Hypothalamus (tissue), 51 donors: Measurements from ENCODE around the gene PDE3B.
"Not testable (repeated sequence)": the region's sequence is repeated elsewhere in the genome, so short reads cannot be mapped to it uniquely, and the experiment has no call there.

Source experiments
- DNase-seq, 51 donors: peaks; one replicate each; lab custom pipeline; 2025; lab: John Stamatoyannopoulos, UW

Gene PDE3B

GRCh38 chr11:14741195-14741594, 97.6 kb downstream of the PDE3B start:
- DNase-seq = no peak

DNA sequence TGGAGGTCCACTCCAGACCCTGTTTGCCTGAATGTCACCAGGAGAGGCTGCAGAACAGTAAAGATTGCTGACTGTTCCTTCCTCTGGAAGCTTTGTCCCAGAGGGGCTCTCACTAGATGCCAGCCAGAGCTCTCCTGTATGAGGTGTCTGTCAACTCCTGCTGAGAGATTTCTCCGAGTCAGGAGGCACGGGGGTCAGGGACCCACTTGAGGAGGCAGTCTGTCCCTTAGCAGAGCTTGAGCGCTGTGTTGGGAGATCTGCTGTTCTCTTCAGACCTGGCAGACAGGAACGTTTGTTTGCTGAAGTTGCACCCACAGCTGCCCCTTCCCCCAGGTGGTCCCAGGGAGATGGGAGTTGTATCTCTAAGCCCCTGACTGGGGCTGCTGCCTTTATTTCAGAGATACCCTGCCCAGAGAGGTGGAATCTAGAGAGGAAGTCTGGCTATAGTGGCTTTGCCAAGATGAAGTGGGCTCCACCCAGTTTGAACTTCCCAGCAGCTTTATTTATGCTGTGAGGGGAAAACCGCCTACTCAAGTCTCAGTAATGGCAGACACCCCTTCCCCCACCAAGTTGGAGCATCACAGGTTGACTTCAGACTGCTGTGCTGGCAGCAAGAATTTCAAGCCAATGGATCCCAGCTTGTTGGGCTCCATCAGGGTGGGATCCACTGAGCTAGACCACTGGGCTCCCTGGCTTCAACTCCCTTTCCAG, 99.4 kb downstream of the PDE3B start:
- DNase-seq = no peak

DNA sequence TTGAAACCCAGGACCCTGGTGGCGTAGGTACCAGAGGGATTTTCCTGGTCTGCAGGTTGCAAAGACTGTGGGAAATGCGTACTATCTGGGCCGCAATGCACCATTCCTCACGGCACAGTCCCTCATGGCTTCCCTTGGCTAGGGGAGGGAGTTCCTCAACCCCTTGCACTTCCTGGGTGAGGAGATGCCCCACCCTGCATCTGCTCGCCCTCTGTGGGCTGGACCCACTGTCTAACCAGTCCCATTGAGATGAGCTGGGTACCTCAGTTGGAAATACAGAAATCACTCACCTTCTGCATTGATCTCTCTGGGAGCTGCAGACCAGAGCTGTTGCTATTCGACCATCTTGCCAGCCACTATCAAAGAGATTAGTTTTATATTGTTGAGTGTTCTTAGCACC, 100.1 kb downstream of the PDE3B start:
- not testable (repeated sequence) for DNase-seq

DNA sequence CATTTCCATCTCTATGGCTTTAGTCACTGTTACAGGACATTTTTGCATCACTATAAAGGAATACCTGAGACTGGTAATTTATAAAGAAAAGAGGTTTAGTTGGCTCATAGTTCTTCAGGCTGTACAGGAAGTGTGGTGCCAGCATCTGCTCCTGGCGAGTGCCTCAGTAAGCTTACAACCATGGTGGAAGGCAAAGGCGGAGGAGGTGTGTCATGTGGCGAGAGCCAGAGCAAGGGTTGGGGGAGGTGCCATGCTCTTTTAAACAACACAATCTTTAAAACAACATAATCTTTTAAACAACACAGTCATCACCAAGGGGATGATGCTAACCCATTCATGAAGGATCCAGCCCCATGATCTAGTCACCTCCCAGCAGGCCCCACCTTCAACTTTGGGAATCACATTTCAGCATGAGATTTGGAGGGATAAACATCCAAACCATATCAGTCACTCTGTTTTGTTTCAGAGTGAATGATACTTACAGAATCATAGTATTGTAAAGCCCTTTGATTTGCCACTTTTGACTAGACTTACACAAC, 103.3 kb downstream of the PDE3B start:
- no peak for DNase-seq

GRCh38 chr11:14748090-14748489, 104.5 kb downstream of the PDE3B start:
- no peak for DNase-seq

GRCh38 chr11:14750911-14751310, 107.3 kb downstream of the PDE3B start:
- no peak for DNase-seq

- no peak for DNase-seq
Observed at GRCh38 chr11:14751975-14752407, 108.4 kb downstream of the PDE3B start.

- DNase-seq = no peak
Observed at GRCh38 chr11:14755140-14755539, 111.5 kb downstream of the PDE3B start.

DNA sequence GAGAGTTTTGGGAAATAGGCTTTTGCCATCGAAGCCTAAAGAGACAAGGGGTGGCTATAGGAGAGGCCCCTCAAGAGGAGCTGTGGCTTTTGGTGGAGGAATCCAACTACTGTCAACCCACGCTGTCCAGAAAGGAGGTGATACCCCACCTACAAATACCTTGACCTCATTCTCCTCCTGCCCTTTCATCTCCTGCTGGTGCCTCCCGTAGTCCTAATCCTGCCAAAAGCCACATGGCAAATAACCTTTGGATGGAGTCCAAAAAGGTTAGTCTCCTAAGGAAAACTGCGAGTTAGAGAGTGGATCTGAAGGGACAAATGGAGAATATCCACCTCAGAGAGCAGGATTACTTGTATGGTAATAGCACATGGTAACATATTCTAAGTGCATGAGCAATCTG, 112.7 kb downstream of the PDE3B start:
- no peak for DNase-seq

DNA sequence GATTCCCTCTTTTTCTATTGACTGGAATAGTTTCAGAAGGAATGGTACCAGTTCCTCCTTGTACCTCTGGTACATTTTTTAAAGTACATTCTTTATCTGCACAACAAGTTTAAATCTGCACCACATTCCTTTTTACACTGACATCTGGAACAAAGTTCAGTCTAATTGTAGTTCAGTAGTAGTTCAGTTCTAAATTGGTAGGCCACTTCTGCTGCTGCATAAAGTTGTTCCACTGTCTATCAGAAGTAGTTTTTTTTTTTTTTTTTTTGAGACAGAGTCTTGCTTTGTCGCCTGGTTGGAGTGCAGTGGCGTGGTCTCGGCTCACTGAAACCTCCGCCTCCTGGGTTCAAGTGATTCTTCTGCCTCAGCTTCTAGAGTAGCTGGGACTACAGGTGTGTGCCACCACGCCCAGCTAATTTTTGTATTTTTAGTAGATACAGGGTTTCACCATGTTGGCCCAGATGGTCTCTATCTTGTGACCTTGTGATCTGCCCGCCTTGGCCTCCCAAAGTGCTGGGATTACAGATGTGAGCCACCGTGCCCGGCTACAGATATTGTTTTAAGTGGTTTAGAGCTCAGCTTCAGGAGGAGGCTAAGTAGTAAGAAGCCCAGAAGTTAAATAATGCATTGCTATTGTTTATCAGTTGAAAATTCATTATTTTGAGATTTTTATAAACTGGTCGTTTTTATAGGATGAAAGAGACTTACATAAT, 115.9 kb downstream of the PDE3B start:
- not testable (repeated sequence) for DNase-seq

DNA sequence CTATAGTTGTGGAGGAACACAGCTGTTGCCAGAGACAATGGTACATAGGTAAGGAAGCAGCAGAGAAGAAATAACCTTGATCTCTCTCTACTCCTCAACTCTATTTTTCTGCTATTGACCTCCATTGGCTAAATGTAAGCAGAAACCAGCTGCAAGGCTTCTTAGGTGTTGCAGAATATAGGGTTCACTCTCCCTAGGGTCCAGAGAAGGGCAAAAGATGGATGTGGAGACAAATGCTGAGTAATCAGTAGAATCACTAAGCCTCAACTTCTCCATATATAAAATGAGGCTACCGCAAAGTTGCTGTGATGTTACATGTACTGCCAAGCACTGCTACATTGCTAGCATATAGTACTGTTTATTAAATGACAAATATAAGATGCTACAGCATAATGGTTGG, 120.6 kb downstream of the PDE3B start:
- DNase-seq = no peak

GRCh38 chr11:14764579-14765527, 121.2 kb downstream of the PDE3B start:
- DNase-seq = no peak

DNA sequence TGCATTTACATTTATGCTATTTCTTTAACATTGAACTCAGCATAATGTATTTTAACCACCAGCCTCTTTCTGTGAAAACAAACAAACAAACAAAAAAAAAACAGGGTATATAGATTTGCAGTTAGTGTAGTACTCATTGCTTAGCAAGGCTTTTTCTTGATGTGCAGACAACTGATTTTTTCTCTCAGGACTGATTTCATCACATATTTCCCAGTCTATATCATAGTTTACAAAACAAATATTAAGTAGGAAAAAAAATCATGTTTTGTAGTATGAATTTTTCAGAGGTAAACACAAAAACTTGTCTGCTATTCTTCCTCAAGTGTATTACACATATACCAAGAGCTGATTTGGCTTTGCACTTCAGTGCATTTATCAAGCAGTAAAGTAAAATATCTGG, 123.0 kb downstream of the PDE3B start:
- DNase-seq = no peak

DNA sequence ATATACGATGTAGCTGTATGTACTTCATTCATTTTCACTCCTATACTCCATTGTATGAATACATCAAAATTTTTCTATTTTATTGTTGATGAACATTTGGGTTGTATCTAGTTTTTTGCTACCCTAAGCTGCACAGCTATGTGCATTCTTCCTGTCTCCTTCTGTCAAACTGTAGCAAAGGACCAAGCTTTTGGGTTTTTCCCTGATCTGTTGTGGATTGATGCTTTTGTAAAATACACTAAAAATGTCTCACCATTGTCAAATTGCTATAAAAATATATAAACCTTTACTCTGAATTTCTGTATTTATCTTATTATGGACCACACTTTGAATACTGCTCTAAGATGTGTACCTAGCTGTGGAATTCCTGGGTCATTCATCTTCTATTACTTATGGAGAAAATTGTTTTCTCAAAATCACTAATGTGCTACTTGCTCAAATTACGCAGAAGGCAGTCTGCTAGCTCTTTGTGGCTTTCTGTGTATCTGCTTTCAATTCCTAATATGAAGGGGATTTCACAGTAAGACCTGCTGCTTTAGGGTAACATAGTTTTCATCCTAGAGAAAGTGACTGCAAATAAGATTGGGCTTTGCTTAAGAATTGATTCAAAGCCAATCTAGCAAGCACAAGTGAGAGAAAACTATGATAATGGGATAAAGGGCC, 125.1 kb downstream of the PDE3B start:
- no peak for DNase-seq

- DNase-seq = no peak
Observed at GRCh38 chr11:14773755-14774154, 130.2 kb downstream of the PDE3B start.

DNA sequence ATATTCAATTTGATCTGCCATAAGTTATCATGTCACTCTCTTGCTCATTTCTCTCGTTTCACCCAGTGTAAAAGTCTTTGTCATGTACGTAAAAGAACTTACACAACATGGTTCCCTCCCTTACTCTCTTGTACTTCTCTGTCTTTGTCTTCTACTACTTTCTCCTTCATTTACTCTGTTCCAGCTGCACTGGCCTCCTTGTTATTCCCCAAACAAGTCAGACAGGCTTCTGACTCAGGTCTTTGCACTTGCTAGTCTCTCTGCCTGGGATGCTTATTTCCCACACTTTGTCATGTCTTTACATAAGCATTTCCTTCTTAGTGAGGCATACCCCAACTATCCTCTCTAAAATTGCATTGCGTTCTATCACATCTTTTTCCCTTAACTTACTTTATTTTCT, 131.1 kb downstream of the PDE3B start:
- DNase-seq = no peak

- no peak for DNase-seq
Observed at GRCh38 chr11:14775897-14776296, 132.3 kb downstream of the PDE3B start.

DNA sequence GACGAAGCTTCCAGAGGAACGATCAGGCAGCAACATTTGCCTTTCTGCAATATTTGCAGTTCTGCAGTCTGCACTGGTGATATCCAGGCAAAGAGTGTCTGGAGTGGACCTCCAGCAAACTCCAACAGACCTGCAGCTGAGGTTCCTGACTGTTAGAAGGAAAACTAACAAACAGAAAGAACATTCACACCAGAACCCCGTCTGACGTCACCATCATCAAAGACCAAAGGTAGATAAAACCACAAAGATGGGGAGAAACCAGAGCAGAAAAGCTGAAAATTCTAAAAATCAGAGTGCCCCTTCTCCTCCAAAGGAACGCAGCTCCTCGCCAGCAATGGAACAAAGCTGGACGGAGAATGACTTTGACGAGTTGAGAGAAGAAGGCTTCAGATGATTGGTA, 134.9 kb downstream of the PDE3B start:
- not testable (repeated sequence) for DNase-seq

DNA sequence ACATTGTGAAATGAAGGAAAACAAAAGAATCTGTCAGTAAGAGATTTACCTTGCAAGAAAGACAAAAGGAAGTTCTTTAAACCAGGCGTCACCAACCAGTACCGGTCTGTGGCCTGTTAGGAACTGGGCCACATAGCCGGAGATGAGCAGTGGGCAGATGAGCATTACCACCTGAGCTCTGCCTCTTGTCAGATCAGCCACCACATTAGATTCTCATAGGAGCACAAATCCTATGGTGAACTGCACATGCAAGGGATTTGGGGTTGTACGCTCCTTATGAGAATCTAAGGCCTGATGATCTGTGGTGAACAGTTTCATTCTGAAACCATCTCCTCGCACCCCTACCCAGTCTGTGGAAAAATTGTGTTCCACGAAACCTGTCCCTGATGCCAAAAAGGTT, 140.2 kb downstream of the PDE3B start:
- DNase-seq = no peak

DNA sequence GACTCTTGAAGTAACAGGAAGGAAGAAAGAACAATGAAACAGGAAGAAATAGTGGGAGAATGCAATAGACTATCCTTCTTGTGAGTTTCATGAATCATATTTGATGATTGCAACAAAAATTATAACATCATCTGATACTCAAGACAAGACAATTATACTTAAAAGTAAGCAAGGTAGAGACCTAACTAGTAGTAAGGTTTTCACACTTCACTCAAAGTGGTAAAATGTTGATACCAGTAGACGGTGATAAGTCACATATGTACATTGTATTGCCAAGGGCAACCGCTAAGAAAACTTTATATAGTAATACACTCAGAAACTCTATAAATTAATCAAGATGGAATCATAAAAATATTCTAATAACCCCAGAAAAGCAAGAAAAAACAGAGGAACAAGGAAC, 140.6 kb downstream of the PDE3B start:
- no peak for DNase-seq
